ENCODE results near the gene RNASEH2A.
A peak's percentile ranks its signal among the peaks of the same experiment; 100 is the strongest.
"Not testable (repeated sequence)": the region's sequence is repeated elsewhere in the genome, so short reads cannot be mapped to it uniquely, and the experiment has no call there.

Gene RNASEH2A

DNA sequence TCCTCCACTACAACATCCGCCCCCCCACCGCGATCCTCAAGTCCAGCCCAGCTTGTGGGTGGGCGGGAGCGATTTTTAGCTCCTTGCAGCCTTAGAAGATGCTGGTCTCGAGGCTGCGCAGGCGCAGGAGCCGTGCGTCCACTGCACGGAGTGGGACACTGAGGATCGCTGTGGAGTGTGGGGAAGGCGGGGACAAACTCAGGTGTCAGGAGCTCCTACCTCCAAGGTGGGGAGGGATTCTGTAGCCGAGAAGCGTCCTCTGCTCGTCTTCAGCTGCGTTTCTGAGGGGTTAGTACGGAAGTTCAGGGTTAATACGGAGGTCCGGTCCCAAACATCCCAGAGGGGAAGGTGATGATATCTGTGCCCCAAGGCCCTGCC lies 28.2 kb downstream of the RNASEH2A start, which contains the start of gene RTBDN:
RTBDN (minus strand) TSS at position 14 of the 378 bp plus-strand sequence. CDS start 4,600 bp downstream, outside the sequence.
- DNase-seq: no peak

DNA sequence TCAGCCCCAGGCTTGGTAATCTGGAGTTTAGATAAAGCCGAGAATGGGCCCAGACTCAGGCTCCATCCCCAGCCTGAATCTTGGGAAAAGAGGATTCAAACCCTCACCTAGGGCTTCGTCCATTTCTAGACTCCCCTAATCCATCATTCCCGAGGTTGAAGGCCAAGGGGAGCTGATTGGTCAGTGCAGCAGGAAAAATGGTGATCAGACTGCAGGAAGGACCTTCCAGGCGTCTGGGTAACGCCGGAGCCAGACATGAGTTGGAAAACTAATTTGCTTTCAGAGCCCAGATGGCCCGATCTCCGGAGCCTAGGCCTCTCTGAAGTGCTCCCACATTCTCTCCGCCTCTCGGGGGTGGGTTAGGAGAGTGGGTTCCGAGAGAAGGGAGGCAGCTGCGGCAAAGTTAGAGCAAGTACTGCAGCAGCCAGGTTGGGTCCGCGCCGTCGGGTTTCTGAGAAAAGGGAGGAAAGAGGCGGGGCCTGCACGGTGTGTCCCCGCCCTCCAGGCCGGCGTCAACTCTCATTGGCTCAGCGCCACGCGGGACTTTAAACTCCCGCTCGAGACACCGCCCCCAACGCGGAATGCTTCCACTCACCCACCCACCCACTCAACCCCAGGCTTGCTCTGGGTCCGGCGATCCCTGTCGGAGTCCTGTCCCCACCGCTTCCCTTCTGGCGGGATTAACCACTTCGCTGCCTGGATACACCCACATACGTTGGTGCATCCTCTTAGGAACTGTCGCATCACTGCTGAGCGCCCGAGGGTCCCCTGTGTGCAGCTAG lies 28.8 kb downstream of the RNASEH2A start:
- DNase-seq: no peak

DNA sequence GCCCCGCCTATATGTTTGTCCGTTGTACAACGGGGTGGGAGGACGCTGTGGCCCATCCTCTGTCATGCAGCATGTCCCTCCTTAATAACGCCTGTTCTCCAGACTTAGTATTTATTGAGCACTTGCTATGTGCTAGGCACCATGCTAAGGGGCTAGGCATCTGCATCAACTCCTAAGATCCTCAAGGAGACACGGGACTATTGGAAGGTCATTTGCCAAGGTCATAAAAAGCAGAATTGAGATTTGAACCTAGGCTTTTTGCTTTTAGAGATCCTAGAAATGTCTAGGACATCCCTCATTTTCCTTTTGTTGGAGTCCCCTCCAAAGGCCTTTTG lies 30.1 kb downstream of the RNASEH2A start:
- no peak for DNase-seq

DNA sequence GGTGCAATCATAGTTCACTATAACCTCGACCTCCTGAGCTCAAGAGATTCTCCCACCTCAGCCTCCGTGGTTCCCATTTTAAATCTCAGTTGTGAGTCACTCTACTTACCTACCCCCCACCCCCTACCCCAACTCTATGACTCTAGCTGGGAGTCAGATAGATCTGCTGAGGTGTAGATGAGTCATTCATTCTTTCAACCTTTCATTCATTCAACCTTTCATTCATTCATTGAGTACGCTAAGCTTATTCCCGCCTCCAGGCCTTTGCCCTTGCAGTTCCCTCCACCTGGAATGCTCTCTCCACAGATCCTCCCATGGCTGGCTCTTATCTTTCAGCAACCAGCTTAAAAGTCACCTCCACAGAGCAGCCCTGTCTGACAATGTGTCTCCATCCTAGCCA lies 30.8 kb downstream of the RNASEH2A start:
- no peak for DNase-seq

DNA sequence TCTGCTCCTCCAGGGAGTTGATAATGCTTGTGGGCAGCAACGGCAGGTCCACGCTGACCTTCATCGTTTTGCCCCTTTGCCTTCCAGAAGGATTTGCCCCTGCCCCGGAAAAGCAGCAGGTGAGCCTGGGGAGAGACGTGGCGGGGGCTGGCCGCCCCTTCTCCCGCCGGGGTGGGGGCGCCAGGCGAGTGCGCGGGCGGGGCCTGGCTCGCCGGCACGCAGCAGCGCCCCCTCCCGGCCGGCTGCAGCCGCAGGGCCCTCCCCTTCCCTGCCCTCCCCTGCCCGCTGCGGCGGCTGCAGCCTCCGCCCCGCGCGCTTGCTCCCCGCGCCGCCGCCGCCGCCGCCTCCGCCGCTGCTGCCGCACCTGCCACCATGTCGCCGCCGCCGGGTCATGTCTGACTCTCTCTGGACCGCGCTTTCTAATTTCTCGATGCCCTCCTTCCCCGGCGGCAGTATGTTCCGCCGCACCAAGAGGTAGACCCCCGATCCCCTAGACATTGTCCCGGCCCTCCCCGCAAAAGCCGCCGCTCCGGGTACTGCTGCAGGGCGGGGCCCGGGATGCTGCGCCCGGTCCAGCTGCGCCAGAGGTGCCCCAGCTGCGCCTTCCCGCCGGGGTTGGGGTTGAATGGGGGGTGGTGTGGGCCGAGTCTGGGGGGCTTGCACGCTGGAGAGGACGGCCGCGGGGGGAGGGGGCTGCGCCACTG lies 31.9 kb downstream of the RNASEH2A start, which contains the start of gene MAST1:
MAST1 (plus strand) TSS at position 334 of the 704 bp plus-strand sequence; CDS start at position 392, 58 bp downstream.
- DNase-seq: peak; percentile 14

DNA sequence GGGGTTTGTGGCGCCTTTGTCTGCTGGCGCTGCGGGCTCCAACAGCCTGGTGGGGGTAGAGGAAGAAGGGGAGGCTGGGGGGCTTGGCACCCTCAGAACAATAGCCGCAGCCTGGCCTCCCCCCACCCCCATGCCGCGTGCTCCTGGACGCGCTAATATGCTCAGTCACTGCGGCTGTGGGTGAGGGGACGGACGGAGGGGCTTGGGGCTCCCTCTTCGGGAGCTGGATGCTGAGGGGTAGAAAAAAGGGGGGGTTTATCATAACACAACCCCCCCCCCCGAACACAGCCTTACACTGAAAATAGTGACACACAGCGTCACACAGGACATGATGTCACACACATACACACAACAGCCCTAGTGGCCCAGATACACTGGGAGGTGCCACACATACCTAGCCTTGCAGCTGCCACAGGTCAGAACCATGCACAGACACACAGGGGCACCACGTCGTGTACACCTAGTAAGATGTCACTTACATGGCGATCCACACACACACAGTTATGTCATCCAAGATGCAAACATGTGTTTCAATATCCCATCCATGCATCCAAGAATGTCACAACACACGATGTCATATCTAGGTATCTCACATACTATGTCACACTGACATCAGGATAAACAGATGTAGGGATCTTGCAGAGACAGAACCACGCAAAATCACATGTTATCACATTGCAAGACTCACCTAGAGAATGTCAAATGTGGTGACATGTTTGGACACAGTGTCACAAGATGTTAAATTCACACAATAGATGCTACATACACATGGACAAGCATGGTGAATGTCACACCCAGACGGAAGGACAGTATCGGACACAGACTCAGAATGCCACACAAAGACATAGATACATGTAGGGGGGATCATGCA lies 32.7 kb downstream of the RNASEH2A start:
- DNase-seq: no peak

DNA sequence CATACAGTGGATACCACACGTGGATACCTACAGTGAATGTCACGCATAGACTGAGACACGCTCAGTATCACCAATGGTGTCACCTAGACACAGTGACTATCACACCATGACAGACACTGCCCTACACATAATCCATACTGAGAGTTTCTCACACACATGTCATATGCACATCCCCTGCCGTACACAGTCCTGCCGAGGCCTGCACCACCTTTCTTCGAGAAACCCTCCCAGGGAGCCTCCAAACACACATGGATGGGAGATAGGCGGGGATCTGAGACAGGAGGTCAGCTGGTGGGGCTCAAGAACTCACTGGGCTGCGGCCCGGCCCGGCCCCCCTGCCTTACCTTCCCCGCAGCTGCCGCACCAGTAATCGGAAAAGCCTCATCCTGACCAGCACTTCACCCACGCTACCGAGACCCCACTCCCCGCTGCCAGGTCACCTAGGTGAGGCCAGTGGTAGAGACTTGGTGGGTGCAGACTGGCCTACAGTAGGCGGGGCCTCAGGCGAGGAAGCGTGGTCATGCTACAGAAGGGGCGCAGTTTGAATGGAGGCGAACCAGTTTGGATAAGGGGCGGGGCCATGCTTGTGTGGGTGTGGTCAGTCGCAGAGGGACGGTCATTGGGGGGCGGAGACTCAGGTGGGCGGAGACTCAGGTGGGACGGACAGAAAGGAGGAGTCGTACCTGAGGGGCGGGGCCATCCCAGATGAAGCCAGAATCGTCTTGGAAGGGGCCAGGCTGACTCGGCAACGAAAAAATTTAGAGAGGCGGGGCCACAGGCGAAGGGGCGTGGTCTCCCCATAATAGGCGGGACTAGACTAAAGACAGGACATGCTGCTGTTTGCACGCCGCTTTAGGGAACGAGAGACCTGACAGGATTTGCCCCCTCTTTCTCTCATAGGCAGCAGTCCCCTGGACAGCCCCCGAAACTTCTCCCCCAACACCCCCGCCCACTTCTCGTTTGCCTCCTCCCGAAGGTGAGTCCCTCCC lies 34.0 kb downstream of the RNASEH2A start:
- no peak for DNase-seq

DNA sequence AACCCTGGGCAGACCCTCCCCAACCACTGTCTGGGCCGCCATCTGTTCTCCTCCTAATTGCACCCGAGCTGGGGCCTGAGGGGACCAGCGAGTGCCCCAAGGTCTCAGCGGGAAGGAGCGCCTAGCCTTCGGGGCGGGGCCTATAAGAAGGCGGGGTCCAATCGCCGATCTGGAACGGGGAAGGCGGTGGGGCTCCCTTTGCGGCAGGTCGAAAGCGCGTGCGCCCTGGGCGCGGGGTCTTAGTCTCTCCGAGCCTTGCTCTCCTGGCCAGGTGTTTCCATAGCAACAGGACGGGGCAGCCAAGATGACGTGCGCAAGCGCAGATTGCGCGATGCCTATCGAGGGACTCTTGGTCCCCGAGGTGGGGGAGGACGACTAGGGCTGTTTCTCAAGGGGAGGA lies 34.7 kb downstream of the RNASEH2A start:
- no peak for DNase-seq

DNA sequence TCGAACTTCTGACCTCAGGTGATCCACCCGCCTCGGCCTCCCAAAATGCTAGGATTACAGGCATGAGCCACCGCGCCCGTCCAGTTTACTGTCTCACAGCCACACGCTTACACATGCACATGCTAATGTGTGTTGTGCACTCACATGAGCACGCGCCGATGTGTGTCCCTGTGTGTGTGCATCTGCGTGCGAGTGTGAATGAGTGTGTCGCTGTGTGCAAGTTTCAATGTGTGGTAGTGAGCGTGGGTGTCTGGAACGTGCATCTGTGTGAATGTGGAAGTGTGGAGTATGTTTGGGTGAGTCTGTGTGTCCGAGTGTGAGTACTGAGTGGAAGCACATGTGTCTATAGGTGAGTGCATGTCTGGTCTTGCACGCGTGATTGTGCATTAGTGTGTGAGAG lies 36.1 kb downstream of the RNASEH2A start:
- DNase-seq: no peak

DNA sequence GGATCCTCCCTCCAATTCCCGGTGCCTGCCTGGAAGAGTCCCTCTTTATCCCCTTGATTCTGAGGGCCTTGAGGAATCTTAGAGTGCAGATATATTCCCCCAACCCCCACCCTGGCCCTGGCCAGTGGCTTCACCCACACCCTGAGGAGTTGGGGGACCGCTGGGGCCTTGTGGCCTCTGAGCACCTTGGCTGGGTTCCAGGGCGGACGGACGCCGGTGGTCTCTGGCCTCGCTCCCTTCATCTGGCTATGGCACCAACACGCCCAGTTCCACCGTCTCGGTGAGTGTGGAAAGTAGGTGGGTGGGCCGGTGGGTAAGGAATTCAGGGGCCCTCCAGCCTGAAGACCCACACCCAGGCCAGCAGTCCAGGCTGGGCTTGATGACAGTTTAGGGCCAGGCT lies 36.9 kb downstream of the RNASEH2A start:
- no peak for DNase-seq

DNA sequence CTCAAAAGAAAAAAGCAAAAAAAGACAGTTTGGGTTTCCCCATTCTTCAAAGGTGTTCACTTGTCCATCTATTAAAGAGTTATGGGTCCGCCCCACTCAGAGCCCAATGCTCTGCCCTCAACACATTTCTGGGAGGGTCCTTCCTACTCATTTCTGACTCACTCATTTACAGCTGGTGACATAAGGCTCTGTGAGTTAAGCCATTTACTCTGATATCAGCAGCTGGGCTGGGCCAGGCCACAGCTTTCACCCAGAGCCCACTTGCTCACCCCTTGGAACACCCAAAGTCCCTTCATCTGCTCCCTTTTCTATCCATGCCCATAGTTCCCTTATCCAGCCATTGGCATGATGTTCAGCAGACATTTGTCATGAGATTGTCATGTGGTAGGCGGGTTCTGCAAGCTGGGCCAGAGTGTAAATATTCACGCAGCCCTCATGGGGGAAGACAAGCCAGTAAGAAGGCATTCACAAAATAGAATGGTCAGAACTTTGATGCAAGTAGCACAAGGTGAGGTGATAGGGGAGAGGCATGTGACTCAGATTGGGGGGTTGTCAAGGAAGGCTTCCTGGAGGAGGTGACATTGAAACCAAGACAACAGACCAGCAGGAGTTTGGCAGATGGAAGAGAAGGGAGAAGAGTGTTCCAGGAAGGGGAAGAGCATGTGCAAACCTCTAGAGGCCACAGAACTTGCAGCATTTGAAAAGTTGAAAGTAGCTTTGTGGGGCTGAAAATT lies 37.8 kb downstream of the RNASEH2A start:
- no peak for DNase-seq

DNA sequence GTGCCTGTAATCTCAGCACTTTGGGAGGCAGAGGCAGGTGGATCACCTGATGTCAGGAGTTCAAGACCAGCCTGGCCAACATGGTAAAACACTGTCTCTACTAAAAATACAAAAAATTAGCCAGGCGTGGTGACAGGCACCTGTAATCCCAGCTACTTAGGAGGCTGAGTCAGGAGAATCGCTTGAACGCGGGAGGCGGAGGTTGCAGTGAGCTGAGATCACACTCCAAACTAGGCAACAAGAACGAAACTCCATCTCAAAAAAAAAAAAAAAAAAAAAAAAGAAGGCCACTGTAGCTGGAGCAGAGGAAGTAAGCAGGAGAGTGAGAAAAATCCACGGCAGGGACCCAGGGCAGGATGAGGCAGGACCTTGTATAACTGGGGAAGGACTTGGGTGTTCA lies 40.2 kb downstream of the RNASEH2A start:
- not testable (repeated sequence) for DNase-seq

DNA sequence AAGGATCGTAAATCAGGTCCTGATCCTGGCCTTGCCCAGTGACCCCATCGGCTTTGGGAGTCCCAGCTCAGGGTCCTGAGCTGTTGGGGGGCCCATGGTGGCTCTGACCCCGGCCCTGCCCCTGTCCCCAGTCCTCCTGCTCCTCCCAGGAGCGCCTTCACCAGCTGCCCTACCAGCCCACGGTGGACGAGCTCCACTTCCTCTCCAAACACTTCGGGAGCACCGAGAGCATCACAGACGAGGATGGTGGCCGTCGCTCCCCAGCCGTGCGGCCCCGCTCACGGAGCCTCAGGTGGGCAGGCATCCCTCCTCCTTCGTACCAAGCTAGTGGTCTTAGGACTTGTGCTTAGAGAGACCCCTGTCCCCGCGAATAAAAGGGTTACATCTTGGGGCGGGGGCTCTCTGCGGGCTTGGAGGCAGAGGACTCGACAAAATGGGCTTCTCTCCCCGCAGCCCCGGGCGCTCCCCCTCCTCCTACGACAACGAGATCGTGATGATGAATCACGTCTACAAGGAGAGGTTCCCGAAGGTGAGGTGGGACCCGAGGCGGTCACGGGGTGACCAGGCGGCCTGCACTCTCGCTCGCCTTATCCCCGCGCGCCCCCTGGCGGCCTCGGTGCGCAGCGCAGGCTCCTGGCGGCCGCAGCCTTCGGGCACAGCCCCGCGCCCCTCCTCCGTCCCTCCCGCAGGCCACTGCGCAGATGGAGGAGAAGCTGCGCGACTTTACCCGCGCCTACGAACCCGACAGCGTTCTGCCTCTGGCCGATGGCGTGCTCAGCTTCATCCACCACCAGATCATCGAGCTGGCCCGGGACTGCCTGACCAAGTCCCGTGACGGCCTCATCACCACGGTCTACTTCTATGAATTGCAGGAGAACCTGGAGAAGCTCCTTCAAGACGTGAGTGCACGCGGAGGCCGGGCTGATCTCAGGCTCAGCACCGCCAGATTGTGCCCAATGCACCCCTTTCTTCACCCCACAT lies 41.1 kb downstream of the RNASEH2A start:
- DNase-seq: no peak

DNA sequence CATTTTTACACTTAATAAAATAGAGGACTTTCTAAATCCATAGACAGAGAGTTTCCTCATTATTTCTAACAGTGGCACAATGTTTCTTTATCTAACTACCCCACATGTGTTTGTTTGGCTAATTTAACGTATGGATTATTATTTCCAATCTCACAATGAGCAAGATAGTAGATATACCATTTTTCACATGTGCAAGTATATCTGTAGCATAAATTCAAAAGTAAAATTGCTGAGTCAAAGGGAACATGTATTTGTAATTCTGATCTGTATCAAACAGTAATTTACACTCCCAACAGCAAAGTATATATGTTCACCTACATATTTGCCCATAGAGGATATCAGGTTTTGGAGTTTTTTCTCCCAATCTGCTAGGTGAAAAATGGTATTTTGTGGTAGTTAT lies 50.3 kb downstream of the RNASEH2A start:
- DNase-seq: no peak

DNA sequence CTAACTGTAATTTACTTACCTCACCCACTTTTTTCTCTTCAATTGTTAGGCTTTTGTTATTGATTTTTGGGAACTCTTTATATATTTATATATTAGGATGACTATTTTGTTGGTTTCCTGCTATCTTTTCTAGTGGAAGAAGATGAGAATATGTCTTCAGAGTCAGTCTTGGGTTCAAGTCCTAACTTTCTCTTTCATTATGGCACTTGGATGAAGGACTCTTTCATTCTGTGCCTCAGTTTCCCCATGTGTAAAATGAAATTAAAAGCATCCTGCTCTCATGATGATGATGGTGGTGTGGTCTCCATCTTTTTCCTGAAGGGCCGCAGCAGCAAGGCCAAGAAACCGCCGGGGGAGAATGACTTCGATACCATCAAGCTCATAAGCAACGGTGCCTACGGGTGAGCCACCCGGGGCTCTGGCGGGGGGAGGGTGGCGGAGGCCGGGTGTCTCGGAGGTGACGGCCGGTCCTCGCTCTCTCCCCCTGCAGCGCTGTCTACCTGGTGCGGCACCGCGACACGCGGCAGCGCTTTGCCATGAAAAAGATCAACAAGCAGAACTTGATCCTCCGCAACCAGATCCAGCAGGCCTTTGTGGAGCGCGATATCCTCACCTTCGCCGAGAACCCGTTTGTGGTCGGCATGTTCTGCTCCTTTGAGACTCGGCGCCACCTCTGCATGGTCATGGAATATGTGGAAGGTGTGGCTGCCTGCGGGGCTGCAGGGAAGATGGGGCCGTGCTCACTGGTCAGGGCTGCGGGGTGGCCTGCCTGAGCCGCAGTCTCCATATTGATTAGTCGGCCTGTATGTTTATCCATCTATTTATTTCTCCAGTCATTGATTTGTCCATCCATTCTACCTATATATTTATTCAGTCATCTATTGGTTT lies 51.9 kb downstream of the RNASEH2A start:
- no peak for DNase-seq

DNA sequence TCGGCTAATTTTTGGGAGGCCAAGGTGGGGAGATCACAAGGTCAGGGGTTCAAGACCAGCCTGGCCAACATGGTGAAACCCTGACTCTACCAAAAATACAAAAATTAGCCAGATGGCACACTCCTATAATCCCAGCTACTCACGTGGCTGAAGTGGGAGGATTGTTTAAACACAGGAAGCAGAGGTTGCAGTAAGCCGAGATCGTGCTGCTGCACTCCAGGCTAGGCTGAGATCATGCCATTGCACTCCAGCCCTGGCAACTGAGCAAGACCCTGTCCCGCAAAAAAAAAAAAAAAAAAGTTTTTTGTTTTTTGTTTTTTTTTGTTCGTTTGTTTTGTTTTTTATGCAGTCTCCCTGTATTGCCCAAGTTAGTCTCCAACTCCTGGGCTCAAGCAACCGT lies 53.2 kb downstream of the RNASEH2A start:
- no peak for DNase-seq

Data from NCI-H446 treated with DMSO at 0.1 percent for 48 hours (cell line).